Coronary artery (tissue), 2 donors: ENCODE data around the gene TSPAN32.

ENCODE experiments used
- DNase-seq: peaks from one replicate; pipeline ENCODE4 v3.0.0-alpha.2; 2017; ENCODE audit warnings: low spot score
- H3K27ac ChIP-seq, 2 donors: fragments of 200-600 bp; sonication (generic); one replicate each; pipeline ENCODE4 v1.5.1; 2016 to 2019
- H3K4me3 ChIP-seq: fragments of 200-600 bp; sonication (generic); 2 replicates; pipeline ENCODE4 v1.5.1; 2016; ENCODE audit warnings: mild to moderate bottlenecking, moderate library complexity
- TF ChIP-seq, protein P1 (sequence below): fragments of 200-600 bp; sonication (generic); IDR thresholded peaks from one replicate; pipeline ENCODE4 v1.5.1; 2019; ENCODE audit warnings: antibody characterized with exemption

The TSPAN32 gene

DNA sequence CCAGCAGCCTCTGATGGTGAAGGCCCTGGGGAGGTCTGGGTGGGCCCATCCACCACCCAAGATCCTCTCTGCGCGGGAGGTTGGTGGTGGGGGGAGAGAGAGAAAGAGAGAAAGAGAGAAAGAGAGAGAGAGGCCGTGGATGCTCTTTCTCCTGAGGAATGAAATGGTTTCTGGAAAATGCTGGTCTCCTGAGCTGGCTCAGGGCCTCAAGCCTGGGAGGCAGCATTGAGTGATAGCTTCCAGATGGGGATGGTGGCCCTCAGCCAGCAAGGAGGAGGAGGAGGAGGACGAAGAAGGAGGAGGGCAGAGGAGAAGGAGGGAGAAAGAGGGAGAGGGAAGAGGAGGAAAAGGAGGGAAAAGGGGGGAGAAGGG is 4.6 kb downstream of the TSPAN32 start:
- peak; percentile 76 for DNase-seq
- peak overlapping the region; percentile 80 to 81 for H3K27ac ChIP-seq
- peak overlapping the region; percentile 35 for H3K4me3 ChIP-seq
- TF ChIP-seq, protein P1, sequence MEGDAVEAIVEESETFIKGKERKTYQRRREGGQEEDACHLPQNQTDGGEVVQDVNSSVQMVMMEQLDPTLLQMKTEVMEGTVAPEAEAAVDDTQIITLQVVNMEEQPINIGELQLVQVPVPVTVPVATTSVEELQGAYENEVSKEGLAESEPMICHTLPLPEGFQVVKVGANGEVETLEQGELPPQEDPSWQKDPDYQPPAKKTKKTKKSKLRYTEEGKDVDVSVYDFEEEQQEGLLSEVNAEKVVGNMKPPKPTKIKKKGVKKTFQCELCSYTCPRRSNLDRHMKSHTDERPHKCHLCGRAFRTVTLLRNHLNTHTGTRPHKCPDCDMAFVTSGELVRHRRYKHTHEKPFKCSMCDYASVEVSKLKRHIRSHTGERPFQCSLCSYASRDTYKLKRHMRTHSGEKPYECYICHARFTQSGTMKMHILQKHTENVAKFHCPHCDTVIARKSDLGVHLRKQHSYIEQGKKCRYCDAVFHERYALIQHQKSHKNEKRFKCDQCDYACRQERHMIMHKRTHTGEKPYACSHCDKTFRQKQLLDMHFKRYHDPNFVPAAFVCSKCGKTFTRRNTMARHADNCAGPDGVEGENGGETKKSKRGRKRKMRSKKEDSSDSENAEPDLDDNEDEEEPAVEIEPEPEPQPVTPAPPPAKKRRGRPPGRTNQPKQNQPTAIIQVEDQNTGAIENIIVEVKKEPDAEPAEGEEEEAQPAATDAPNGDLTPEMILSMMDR: no peak

DNA sequence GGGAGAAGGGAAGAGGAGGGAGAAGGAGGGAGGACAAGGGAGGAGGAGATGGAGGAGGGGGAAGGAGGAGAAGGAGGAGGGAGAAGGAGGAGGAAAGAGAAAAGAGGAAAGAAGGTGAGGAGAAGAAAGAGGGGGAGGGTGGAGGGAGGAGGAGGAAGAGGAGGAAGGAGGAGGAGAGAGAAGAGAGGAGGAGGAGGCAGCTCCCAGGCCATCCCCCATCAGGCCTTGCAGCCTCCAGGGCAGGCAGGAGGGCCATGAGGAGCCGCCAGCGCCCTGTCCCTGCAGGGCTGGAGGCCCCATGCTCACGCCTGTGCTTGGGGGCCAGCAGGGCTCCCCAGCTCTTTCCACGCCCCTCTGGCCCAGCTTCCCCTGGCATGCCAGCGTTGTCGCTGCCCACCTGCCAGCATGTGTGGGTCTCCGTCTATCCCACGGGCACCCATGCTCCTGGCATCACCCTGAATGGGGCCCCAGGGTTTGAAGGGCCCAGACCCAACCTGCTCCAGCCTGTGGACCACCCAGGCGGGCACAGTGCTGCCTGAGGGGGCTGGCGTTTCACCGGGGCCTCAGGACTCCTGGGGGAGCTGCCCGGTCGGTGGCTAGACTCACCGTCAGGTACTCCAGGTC is 5.2 kb downstream of the TSPAN32 start:
- DNase-seq: peak; percentile 75
- Histone ChIP-seq H3K4me3 (no peak overlapping the region), H3K27ac (peak overlapping the region; percentile 80 to 81)
- TF ChIP-seq, protein P1: no peak

DNA sequence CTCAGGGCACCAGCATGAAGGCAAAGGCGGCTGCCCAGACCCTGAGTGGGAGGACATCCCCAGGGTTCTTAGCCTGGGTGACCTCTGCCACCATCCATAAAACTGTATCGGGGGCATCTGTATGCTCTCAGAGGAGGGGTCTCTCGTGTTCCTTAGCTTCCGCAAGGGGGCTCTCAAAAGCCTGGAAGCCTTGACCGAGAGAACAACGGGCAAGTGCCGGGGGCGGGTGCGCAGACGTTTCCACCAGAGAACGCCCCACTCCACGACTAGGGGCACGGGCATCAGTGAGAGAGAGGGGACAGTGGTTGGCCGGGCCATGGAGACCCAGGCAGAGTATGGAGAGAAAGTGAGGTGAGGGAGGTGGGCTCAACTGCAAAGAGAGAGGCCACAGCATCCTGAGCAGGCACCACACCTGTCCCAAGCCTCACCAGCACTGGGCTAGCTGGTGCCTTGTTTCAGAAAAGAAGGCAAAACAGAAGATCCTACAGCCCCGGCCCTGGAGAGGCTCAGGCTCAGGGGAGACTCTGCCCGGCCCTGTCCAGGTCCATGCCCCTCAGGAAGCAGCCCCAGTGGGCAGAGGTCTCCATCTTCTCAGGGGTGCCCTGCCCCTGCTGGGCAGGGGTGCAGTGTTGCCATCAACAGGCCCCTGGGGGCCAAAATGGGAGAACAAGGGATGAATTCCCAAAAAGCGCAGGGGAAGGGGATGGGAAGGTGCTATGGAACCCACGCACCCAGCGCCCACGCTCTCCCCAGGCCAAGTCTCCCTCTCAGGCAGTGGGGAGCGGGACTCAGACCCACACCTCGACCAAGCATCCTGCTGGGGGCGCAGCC is 5.9 kb downstream of the TSPAN32 start:
- H3K27ac ChIP-seq: peak overlapping the region in 1 of 2 donors; percentile 81
- TF ChIP-seq, protein P1: no peak
- H3K4me3 ChIP-seq: no peak overlapping the region
- peak; percentile 70 for DNase-seq

DNA sequence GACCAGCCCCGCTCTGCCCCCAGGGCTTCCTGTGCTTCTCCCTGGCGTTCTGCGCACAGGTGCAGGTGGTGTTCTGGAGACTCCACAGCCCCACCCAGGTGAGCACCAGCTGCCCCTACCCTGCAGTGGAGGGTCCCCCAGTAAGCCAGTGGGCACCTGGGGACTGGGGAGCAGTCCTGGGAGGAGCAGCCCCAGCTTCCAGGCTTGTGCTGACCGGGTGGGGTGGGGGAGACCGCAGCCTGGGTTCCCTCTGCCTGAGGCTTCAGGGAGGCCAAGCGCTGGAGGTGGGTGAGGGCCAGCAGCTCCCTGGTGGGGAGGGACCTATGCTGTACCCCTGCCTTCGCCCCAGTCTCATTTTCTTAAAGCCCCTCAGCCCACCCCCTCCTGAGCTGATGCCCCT is 6.9 kb downstream of the TSPAN32 start:
- H3K27ac ChIP-seq: no peak overlapping the region
- TF ChIP-seq, protein P1: no peak

DNA sequence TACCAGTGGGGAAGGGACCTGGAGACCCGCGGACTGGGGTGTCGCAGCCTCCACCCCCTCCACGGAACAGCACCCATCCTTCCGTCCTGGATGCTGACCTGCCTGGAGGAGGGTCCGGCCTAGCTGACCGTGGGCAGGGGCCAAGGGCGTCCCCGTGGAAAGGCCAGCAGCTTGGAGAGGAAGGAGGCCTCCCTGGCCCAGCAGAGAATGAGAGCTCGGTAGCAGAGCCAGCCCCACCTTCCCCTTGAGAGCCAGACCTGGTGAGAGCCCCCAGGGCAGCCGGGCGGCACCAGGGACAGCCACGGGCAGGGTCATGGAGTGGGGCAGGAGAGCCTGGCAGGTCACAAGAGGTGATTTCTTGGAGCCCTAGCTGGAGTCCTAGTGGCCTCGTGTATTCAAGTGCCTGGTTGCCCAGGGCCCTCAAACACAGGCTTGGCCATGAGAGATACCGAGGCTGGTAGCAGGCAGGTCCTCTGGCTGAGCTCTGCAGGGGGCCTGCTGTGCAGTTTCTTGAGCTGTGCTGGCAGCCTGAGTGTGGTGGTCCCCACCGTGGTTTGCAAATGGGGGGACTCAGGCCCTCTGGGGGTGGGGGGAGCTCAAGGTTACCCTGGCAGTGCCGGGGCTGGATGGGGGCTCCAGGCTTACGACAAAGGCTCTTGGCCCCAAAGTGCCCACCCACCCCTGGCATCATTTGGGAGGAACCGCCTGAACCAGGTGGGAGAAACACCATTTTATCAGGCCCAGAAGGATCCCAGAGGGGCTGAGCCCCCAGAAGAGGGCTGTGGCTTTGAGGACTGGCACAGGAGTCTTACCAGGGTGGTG is 7.6 kb downstream of the TSPAN32 start:
- no peak overlapping the region for H3K27ac ChIP-seq
- TF ChIP-seq, protein P1: no peak
- DNase-seq: peak; percentile 67
- no peak overlapping the region for H3K4me3 ChIP-seq

More for the DNA sequence above, 6.9 kb downstream of the TSPAN32 start:
- peak; percentile 71 for DNase-seq
- no peak overlapping the region for H3K4me3 ChIP-seq

DNA sequence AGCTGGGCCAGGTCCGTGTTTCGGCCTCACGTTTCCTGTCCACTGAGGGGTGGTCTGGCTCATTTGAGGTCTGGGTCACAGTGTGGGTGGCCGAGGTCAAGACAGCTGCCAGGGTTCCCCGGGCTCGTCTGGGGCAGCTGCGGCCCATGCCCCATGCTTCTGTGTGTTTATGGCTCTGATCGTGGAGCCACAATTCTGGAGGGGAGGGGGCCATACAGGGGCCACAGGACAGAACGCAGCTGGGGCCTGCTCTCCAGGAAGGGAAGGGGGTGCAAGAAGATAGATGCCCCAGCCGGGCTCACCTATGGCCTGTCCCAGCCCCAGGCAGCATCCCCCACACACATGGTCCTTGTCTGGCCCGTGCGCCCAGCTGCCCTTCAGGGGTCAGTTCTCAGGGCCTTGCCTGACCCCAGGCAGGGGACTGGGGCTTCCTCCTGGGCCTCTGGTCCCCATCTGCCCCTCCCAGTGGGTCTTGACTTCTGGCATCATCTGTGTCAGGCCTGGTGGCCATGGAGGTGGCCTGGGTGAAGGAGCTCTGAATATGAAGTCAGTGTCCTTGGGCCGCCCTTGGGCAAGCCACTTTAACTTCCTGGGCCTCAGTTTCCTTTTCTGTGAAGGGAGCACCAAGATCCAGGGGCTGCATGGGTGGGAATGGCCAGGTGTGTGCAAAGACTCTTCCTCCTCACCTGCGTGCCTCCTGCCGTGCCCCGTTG is 8.4 kb downstream of the TSPAN32 start:
- DNase-seq: no peak
- TF ChIP-seq, protein P1: no peak
- Histone ChIP-seq H3K27ac (no peak overlapping the region), H3K4me3 (no peak overlapping the region)
